Measurements from ENCODE around the gene FOXI3.

GRCh38 chr2:88500691-88501090 is 48.2 kb upstream of the FOXI3 start:
- TF ChIP-seq, protein P1, sequence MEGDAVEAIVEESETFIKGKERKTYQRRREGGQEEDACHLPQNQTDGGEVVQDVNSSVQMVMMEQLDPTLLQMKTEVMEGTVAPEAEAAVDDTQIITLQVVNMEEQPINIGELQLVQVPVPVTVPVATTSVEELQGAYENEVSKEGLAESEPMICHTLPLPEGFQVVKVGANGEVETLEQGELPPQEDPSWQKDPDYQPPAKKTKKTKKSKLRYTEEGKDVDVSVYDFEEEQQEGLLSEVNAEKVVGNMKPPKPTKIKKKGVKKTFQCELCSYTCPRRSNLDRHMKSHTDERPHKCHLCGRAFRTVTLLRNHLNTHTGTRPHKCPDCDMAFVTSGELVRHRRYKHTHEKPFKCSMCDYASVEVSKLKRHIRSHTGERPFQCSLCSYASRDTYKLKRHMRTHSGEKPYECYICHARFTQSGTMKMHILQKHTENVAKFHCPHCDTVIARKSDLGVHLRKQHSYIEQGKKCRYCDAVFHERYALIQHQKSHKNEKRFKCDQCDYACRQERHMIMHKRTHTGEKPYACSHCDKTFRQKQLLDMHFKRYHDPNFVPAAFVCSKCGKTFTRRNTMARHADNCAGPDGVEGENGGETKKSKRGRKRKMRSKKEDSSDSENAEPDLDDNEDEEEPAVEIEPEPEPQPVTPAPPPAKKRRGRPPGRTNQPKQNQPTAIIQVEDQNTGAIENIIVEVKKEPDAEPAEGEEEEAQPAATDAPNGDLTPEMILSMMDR (conservative IDR thresholded peaks at IDR 0.05; ENCODE audit: low read length): no peak
- TF ChIP-seq EZH2phosphoT487 (IDR thresholded peaks at IDR 0.05; ENCODE audit: borderline replicate concordance): no peak
